H7 (cell line): Measurements from ENCODE around the gene SH3YL1. TPM values are rescaled to one million over a fixed set of nuclear protein-coding genes. Genes with fewer than 3 reads are reported as not detected.
A peak's percentile ranks its signal among the peaks of the same experiment; 100 is the strongest.

Experiments used
- DNase-seq: peaks from one replicate; pipeline ENCODE4 v3.0.0; 2012
- H3K27me3 ChIP-seq: 2 replicates; pipeline ENCODE4 v1.6.0; 2011; ENCODE audit warnings: mild to moderate bottlenecking, low read length; ENCODE audit not compliant: control insufficient read depth, insufficient read depth
- H3K36me3 ChIP-seq: replicated peaks from 2 replicates; pipeline ENCODE4 v1.5.1; 2011; ENCODE audit warnings: low read length; ENCODE audit not compliant: control insufficient read depth, insufficient read depth
- H3K4me3 ChIP-seq: 2 replicates; pipeline ENCODE4 v1.5.1; 2011; ENCODE audit warnings: low read depth, mild to moderate bottlenecking, control low read depth, low read length, moderate library complexity; ENCODE audit not compliant: insufficient read depth
- total RNA-seq: library from RNA; depleted of rRNA; stranded (reverse); fragments of >200 nt; shearing (Covaris generic); gene quantifications from 2 replicates; pipeline ENCODE4 v1.2.3, GENCODE V29; 2014

Gene SH3YL1
- total RNA-seq, 1 experiment from 2014 or later = 15.4 TPM

GRCh38 chr2:286774-287392, 23.1 kb upstream of the SH3YL1 start:
- peak; percentile 68 for DNase-seq
- Histone ChIP-seq H3K27me3 (peaks cover 35% of the 10 kb centered on the region), H3K4me3 (peak overlapping the region; percentile 43; the same call in 1 of the 2 replicates), H3K36me3 (no peaks in the 10 kb centered on the region; the same call in 1 of the 2 replicates)

DNA sequence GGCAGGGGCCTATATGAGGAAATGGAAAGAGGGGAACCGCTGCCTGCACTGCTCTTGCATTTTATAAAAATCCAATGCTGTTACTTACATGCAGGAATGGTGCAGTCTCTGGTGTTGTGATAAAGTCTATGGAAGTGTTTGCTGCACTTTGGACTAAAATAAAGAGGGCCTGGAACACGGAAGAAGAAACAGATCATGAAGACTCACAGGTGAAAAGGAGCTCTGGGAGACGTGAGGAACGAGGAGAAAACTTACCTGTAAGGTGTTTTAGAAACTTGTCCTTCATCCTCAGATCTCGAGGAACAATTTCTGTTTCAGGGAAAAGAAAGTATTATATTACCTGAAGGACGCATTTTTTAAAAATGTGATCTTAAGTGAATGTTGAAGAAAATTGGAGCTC, 22.2 kb upstream of the SH3YL1 start:
- Histone ChIP-seq H3K4me3 (no peak overlapping the region), H3K36me3 (no peaks in the 10 kb centered on the region; the same call in 1 of the 2 replicates), H3K27me3 (peaks cover 32% of the 10 kb centered on the region)
- DNase-seq = no peak

DNA sequence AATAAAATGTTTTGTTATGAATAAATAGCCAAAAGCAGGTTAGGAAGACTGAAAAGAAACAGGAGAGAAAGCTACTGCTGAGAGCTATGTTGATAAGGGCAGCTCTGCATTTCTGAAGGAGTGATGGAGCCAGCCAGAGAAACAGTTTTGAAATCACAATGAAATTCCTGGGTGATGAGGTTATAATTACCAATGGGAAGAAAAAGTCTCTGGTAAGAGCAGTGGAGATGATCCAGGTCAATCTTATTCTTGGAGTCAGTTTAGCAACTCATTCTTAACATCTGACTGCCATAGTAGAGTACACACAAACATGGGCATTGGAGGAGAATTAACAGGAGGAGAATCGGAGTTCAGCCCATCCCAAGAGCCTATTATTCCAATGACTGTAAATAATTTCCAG, 21.7 kb upstream of the SH3YL1 start:
- H3K4me3 ChIP-seq = no peak overlapping the region
- peaks cover 32% of the 10 kb centered on the region for H3K27me3 ChIP-seq
- no peak for DNase-seq
- no peaks in the 10 kb centered on the region; the same call in 1 of the 2 replicates for H3K36me3 ChIP-seq

DNA sequence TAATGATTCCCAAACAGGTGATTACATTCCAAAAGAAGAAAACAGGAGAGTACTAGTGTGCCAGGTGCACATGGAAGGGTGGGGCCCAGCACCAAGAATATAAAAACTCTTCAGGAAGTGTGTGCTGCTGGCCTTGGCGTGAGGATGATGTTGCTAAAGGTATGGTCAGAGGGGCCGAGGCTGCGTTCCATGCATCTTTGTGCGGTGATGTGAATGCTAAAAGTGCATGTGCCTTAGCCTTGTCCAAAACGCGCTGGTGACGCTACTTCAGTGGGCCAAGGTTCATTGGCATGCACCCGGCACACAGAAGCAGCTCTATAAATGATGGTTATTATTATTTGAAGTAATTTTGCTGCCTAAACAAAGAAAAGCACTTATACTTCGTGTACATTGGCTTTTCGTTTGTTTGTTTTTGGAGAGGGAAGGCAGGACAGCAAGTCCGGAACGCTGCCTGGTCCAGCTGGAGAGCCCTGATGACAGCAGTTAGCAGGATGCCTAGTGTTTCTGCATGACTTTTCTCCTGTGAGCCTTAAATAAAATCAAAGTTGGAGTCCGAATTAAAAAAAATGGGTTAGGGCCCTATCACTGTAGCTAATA, 21.2 kb upstream of the SH3YL1 start:
- Histone ChIP-seq H3K36me3 (no peaks in the 10 kb centered on the region; the same call in 1 of the 2 replicates), H3K4me3 (no peak overlapping the region), H3K27me3 (peaks cover 29% of the 10 kb centered on the region)
- no peak for DNase-seq

GRCh38 chr2:283996-284794, 20.4 kb upstream of the SH3YL1 start:
- Histone ChIP-seq H3K36me3 (no peaks in the 10 kb centered on the region; the same call in none of the 2 replicates), H3K27me3 (peaks cover 21% of the 10 kb centered on the region), H3K4me3 (no peak overlapping the region)
- peak; percentile 63 for DNase-seq

DNA sequence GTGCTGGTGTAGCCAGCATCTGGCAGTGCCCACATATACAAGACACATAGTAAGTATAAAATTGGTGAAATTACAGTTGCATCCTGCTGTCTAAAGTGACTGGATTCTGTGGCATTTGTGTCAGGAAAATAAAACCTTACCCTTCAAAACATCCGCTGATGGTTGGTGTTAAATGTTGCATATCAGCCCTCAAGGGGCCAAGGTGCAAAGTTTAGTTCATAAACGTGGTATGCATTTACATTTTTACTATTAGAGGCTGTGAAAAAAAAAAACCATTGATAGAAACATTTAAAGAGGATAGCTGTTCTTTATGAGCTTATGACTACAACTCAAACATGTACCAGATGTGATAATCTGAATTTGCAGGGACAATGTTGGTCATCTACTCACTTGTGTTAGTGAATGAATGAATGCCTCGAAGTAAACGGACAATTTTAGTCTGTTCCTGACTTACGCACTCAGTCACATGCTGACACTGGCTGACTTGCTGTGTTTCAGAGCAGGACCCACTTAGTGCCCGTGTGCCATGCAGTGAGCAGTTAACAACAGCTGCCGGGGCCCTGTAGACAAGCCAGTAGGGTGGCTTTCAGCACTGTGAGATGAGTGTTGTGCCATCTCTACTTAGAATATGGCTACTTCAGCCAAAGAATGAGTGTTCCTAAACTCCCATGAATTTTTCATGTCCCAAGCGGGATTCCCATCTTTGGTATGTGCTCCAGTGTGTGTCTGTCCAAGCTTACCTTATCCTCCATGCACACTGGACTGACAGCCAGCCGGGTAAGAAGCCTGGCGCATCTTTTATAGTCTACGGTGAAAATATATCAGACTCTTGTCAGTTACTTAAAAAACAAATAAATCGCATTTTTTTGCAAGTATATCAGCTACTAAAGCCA, 18.8 kb upstream of the SH3YL1 start:
- H3K27me3 ChIP-seq = peaks cover 9% of the 10 kb centered on the region
- DNase-seq = no peak
- no peak overlapping the region for H3K4me3 ChIP-seq
- peaks cover 4% of the 10 kb centered on the region for H3K36me3 ChIP-seq

DNA sequence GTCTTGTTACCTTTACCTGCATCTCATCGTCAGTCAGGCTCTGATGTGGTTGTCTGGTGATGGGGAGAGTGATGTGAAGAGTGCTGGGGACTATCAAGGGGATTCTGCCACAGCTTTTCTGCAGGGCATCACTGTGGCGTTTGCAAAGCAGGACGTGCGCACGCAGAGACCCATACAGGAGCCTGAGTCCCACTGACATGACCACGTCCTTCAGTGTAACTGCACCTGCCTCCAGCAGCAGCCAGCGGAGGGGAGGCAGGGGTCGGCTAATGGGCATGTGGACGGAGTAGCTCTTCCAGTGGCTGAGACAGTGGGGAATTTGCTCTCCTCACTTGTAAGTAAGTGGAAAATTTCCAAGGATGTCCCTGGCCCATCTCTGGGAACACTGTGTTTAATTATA, 17.5 kb upstream of the SH3YL1 start:
- H3K27me3 ChIP-seq = no peaks in the 10 kb centered on the region; the same call in 1 of the 2 replicates
- peaks cover 9% of the 10 kb centered on the region for H3K36me3 ChIP-seq
- no peak overlapping the region for H3K4me3 ChIP-seq
- DNase-seq = no peak

- H3K27me3 ChIP-seq = no peaks in the 10 kb centered on the region
- no peak overlapping the region for H3K4me3 ChIP-seq
- H3K36me3 ChIP-seq = peaks cover 12% of the 10 kb centered on the region
- no peak for DNase-seq
Observed at GRCh38 chr2:280650-281110, 16.8 kb upstream of the SH3YL1 start.

DNA sequence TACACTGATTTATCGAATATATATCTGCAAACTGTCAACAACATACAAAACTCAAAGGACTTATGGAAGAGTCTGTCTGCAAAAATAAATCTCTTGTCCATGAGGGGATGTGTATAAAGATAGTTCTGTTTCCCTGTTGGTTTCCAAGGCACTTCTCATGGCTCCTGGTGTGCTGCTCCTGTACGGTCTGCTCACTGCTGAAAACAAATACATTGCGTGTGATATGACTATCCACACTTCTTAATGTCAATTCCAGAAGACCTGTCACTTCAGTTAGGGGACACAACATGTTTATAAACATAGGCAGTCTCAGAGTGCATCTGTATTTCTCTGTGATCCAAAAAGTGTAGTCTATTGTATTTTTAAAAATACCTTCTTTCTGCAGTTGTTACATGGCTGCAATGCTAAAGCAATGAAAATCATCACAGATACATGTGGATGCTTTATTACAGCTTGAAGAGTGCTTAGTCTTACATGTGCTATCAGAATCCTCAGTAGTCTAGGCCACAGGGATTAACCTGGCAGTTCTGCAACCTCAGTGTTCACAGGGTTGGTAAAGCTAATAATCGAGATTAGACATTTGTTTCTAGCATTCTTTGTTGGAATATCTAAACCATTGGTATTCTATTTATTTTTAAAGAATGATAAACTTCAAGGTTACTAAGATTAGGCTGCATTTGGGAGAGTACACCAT, 16.3 kb upstream of the SH3YL1 start:
- peaks cover 12% of the 10 kb centered on the region for H3K36me3 ChIP-seq
- no peak for DNase-seq
- H3K27me3 ChIP-seq = no peaks in the 10 kb centered on the region
- no peak overlapping the region for H3K4me3 ChIP-seq

GRCh38 chr2:279366-279765, 15.5 kb upstream of the SH3YL1 start:
- no peak for DNase-seq
- Histone ChIP-seq H3K4me3 (no peak overlapping the region), H3K36me3 (peaks cover 12% of the 10 kb centered on the region), H3K27me3 (no peaks in the 10 kb centered on the region)

DNA sequence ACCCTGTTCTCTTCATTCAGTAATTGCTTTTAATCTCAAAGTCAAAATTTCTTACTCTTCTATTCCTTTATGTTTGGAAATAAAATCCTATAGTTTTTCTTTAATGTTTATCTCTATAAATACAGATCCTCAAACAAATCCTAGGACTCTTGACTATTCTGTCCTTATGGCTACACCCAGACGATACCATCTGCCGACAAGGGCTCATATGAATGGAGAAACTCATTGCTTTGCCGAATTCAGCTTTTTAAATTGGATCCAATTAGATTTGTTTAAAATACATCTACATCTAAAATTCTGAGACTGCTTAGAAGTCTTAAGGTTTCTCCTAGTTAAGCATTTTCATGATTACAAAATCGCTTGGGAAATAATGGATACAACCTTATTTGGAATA, 15.1 kb upstream of the SH3YL1 start:
- H3K36me3 ChIP-seq = peaks cover 12% of the 10 kb centered on the region
- no peaks in the 10 kb centered on the region for H3K27me3 ChIP-seq
- DNase-seq = no peak
- H3K4me3 ChIP-seq = no peak overlapping the region

- no peaks in the 10 kb centered on the region for H3K27me3 ChIP-seq
- H3K36me3 ChIP-seq = peaks cover 12% of the 10 kb centered on the region
- no peak for DNase-seq
- no peak overlapping the region for H3K4me3 ChIP-seq
Observed at GRCh38 chr2:278312-278926, 14.6 kb upstream of the SH3YL1 start.

GRCh38 chr2:275466-275865, 11.6 kb upstream of the SH3YL1 start:
- no peak for DNase-seq
- no peak overlapping the region for H3K4me3 ChIP-seq
- peaks cover 15% of the 10 kb centered on the region for H3K36me3 ChIP-seq
- no peaks in the 10 kb centered on the region for H3K27me3 ChIP-seq
